NCI-H2196 (cell line): ENCODE data around the gene GFM2.
A peak's percentile ranks its signal among the peaks of the same experiment; 100 is the strongest.
"Not testable (repeated sequence)": the region's sequence is repeated elsewhere in the genome, so short reads cannot be mapped to it uniquely, and the experiment has no call there.

ENCODE experiments used
- DNase-seq: peaks from one replicate; lab custom pipeline; 2025; ENCODE audit not compliant: unreplicated experiment; lab: John Stamatoyannopoulos, UW

The GFM2 gene

DNA sequence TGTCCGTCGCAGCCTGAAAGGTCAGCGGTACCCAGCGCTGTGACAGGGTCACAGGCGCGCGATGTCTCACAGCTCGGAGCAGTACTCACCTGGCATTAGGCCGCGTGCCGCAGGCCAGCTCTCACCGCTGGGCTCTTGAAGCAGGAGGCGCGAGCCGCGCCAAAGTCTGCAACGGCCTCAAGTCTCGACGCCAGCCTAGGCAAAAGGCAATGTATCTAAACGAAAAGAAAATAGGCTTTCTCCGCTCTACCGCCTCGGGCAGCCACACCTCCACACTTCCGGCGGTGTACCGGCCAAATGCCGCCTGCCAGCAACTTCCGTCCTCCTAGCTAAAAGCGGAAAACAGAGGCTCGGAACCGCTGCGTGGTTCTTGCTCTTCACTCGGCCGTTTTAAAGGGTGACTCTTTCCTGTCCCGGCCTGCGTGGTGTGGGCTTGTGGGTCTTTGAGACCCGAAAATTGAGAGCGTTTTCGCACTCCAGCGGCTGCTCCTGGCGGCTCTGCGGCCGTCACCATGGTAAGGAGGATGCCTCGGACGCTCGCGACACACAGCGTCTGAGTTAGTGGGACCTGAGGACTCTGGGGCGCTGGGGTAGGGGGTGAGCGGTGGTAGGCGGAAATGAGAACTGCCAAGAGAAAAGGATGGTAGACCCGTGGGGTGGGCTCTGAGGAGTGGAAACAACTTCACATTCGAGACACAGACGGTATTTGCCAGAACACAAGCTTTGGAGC is at the start of gene GFM2, which contains the start of gene NSA2:
GFM2 (minus strand) TSS at position 269 of the 730 bp plus-strand sequence. CDS start 3,375 bp downstream, outside the sequence.
NSA2 (plus strand) TSS at position 401 of the 730 bp plus-strand sequence; CDS start at position 513, 112 bp downstream.
- peak; percentile 80 for DNase-seq

DNA sequence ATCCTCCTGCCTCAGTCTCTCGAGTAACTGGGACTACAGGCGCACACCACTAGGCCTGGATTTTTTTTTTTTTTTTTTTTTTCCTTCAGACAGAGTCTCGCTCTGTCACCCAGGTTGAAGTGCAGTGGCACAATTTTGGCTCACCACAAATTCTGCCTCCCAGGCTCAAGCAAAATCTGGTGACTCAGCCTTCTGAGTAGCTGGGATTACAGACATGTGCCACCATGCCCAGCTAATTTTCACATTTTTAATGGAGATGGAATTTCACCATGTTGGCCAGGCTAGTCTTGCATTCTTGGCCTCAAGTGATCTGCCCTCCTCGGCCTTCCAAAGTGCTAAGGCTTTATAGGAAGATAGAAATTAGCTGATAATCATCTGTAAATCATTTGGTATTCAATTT is 44.0 kb upstream of the GFM2 start:
- peak; percentile 7 for DNase-seq

DNA sequence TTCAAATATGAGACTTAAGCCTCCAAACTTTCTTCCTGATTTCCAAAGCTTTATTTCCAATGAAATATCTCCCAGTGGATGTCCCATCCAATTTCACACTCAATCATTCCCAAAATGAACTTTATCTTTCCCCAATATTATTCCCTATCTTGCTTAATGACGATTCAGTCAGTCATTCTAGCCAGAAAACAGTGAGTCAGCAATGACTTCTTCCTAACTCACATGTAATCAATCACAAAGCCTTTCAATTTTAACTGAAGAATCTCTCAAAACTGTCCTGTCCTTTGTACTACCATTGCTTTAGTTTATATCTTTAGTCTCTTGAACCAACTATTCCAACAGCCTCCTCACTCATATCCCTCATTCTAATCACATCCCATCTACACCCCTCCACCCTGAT is 35.0 kb upstream of the GFM2 start:
- no peak for DNase-seq

GRCh38 chr5:74801197-74801596 is 34.3 kb upstream of the GFM2 start:
- no peak for DNase-seq

DNA sequence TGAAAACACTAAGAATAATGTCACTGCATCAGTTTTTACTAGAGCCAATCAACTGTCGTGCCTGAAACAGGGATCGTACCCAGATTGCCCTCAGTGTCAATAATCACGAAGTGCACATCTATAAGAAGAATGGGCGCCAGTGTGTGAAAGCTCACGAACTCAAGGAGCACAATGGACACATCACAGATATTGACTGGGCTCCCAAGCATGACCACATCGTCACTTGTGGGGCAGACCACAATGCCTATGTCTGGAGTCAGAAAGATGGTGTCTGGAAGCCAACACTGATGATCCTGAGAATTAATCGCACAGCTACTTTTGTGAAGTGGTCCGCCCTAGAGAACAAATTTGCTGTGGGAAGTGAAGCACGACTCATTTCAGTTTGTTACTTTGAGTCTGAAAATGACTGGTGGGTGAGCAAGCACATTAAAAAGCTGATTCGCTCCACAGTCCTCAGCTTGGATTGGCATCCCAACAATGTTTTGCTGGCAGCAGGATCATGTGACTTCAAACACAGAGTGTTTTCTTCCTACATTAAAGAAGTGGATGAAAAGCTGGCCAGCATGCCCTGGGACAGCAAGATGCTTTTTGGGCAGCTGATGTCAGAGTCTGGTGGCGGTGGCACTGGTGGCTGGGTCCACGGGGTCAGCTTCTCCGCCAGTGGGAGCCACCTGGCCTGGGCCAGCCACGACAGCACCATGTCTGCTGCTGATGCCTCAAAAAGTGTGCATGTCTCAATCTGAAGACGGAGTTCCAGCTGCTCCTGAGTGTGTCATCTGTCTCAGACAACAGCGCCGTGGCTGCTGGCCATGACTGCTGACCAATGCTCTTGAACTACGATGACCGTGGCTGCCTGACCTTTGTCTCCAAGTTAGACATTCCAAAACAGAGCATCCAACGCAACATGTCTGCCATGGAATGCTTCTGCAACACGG is 32.3 kb upstream of the GFM2 start:
- DNase-seq, result no peak

DNA sequence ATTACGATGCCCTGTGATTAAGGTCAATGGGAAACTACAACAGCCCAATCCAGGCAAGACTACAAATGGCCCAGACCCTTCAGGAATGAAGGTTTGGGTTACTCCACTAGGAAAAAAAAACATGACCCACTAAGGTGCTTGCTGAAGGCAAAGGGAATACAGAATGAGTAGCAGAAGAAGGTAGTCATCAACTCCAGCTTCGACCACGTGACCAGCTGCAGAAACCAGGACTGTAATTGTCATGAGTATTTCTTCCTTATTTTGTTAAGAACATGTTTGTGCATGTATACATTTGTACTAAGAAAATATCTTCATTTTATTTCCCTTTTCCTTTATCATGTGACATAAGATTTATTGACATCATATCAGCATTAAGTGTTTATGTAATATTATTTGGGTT is 24.8 kb upstream of the GFM2 start:
- DNase-seq, result not testable (repeated sequence)

GRCh38 chr5:74787424-74787823 is 20.5 kb upstream of the GFM2 start:
- no peak for DNase-seq

DNA sequence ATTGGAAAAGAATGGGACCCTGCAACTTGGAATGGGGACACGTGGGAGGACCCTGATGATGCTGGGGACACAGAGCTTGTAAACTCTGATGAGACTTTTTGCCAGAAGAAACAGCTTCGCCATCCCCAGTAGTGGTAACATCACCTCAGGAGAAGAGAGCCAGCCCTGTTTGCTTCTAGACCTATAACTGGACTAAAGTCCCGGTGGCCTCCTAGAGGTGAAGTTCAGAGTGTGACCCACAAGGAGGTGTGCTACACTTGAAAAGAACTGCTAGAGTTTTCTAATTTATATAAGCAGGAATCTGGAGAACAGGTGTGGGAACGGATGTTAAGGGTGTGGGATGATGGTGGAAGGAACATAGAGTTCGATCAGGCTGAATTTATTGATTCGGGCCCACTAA is 19.9 kb upstream of the GFM2 start:
- no peak for DNase-seq

DNA sequence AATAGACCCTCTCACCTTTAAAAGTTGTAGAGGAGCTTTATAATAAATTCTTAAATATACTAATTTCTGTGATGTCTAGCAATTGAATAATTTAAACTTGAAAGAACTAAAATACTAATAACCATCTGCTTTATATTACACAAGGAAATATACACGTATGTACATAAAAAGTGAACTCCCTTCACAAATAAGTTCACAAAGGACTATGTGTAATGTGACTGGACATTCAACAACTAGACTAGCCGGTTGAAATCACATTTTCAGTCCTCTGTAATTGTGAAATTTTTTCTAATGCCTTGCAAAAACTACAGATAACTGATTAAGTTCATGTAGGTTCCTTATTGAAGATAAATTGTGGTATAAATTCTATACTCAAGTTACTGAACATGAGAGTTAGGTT is 11.7 kb upstream of the GFM2 start:
- DNase-seq, result no peak

DNA sequence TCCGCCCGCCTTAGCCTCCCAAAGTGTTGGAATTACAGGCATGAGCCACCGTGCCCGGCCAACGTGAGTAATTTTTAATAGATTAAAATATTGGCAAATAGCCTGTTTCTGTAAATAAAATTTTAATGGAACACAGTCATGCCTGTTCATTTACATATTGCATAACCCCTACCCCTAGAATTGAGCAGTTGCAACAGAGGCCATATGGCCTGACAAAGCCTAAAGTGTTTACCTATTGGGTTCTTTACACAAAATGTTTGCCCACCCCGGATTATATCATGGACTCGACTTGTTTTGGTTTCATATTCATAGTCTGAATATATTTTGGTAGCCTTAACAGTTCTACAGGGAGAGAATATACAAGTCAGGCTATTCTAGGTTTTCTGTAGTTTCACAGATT is 5.4 kb upstream of the GFM2 start:
- no peak for DNase-seq

GRCh38 chr5:74767579-74767913 is 629 bp upstream of the GFM2 start:
- DNase-seq, result no peak

DNA sequence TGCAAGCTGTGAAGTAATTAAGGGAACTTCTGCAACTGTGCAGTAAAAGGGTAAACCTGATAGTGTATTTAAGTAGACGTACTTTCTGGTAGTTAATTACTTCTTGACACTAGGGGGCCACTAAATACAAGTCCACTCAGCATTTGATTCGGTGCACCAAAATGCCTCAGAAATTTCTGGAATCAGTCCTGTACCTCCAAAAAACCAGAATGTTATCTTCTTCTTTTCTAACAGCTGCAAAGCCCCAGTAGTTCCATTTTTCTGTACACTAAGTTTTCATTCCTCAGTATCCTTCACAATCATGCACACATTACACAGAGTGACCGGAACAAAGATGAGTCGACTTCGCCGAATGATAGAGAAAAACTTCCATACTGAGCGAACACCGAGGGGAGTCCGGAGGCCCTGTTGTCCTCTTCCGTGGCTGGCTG is 484 bp downstream of the GFM2 start:
- DNase-seq, result no peak

DNA sequence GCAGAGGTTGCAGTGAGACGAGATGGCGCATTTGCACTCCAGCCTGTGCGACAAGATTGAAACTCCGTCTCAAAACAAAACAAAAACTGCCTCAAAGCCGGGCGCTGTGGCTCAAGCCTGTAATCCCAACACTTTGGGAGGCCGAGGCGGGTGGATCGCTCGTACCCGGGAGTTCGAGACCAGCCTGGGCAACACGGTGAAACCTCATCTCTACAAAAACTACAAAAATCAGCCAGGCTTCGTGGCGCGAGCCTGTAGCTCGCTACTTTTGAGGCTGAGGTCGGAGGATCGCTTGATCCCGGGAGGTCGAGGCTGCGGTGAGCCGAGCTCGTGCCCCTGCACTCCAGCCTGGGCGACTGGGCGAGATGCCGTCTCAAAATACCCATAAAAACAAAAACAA is 988 bp downstream of the GFM2 start:
- no peak for DNase-seq

DNA sequence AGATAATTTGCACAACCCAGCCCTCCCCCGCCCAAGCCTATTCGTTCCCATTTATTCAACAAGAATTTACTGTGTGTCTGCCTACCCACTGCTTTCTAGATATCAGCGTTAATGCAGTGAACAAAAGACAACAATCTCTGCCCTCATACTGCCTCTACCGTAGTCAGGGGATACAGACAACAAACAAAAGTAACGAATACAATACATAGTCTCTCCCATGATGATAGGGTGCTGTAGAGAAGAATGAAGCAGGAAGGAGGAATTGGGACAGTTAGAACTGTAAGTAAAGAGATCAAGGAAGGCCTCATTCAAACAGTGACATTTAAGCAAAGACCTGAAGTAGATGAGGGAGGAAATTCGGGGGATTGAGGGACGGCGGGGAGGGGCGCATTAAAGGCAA is 1.7 kb downstream of the GFM2 start:
- DNase-seq, result no peak

GRCh38 chr5:74763504-74763903 is 3.4 kb downstream of the GFM2 start:
- no peak for DNase-seq

DNA sequence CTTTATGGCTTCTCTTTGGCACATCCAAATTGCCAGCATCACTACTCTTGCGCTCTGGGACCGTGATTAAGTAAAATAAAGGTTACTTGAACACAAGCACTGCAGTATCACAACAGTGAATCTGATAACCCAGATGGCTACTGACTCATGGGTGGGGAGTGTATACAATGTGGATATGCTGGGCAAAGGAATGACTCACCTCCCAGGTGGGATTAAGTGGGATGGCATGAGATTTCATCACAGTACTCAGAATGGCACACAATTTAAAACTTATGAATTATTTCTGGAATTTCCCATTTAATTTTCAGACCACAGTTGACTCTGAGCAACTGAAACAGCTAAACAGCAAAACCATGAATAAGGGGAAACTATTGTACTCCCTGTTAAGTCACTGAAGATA is 4.3 kb downstream of the GFM2 start:
- DNase-seq, result no peak

DNA sequence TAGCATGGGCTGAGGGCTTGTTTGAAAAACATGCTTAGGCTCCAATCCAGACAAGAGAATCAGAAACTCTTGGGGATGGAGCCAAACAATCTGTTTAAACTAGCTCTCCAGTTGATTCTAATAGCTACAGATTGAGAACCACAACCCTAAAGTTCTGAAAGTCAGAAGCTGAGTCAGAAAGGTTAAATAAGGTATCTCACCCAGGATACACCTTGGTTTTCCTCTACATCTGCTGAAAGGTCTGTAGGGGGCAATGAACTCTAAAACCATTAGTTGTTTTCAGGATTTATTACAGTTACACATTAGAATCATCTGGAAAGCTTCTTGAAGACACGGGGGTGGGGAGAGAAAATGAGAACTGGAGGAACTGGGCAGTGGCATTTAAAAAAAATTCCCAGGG is 5.7 kb downstream of the GFM2 start:
- DNase-seq, result no peak

- not testable (repeated sequence) for DNase-seq
Observed at GRCh38 chr5:74748742-74749141, 18.2 kb downstream of the GFM2 start.

- DNase-seq, result no peak
Observed at GRCh38 chr5:74738406-74738805, 28.5 kb downstream of the GFM2 start.

- no peak for DNase-seq
Observed at GRCh38 chr5:74736759-74737158, 30.2 kb downstream of the GFM2 start.

DNA sequence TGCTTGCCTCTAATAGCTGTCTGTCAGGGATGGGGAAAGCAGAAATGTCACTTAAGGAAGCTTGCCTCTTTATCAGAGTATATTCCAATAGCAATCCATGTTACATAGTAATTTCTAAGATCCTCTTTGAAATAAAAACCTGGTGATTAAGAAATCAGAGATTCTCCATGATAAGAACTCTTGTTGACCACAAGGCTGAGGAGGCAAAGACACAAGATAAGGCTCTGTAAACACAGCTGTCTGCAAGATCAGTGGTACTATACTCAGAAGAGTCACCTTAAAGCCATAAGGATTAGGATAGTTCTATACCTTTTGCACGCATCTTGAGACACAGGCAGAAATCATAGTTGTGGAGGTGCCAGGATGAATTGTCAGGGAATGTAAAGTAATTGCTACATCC is 41.6 kb downstream of the GFM2 start:
- DNase-seq, result no peak

GRCh38 chr5:74722271-74722670 is 44.6 kb downstream of the GFM2 start:
- DNase-seq, result no peak
